ENCODE data around the gene CTXN3.

DNA sequence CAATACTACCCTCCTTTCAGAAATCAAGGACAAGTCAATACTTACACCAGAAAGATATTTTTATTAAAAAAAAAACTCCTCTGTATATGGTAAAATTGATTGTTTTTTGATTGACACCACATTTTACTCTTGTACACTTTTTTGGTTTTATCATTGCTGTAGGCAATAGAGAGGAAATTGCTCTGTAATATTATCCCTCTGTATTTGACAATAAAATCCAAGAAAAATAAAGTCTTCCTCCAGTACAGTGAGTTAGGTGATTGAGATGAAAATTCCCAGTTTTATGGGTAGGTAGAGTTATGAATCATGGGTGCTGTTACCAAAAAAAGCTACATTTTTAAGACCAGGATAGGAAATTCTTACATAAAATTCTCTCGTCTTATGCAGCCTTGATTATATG, 31.7 kb downstream of the CTXN3 start:
- TF ChIP-seq, protein P1, sequence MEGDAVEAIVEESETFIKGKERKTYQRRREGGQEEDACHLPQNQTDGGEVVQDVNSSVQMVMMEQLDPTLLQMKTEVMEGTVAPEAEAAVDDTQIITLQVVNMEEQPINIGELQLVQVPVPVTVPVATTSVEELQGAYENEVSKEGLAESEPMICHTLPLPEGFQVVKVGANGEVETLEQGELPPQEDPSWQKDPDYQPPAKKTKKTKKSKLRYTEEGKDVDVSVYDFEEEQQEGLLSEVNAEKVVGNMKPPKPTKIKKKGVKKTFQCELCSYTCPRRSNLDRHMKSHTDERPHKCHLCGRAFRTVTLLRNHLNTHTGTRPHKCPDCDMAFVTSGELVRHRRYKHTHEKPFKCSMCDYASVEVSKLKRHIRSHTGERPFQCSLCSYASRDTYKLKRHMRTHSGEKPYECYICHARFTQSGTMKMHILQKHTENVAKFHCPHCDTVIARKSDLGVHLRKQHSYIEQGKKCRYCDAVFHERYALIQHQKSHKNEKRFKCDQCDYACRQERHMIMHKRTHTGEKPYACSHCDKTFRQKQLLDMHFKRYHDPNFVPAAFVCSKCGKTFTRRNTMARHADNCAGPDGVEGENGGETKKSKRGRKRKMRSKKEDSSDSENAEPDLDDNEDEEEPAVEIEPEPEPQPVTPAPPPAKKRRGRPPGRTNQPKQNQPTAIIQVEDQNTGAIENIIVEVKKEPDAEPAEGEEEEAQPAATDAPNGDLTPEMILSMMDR (IDR thresholded peaks at IDR 0.05), result no peak
- TF ChIP-seq ZFX (IDR thresholded peaks at IDR 0.05; ENCODE audit: borderline replicate concordance), result no peak
